MM.1S (cell line): Measurements from ENCODE around the gene APBB2.

Experiments
- DNase-seq: peaks from one replicate; pipeline ENCODE4 v3.0.0-alpha.2; 2015
- H2AFZ ChIP-seq: fragments of 300-600 bp; sonication (generic); 2 replicates; pipeline ENCODE4 v1.6.0; 2016; ENCODE audit warnings: antibody characterized with exemption, low read length
- H3F3A ChIP-seq: fragments of 300-600 bp; sonication (generic); 2 replicates; pipeline ENCODE4 v1.6.1; 2016; ENCODE audit warnings: mild to moderate bottlenecking, antibody characterized with exemption, low read length, moderate library complexity, mixed read lengths; ENCODE audit not compliant: insufficient read depth
- H3K27ac ChIP-seq: fragments of 300-600 bp; sonication (generic); 2 replicates; pipeline ENCODE4 v1.5.1; 2016; ENCODE audit warnings: mild to moderate bottlenecking, low read length
- H3K27me3 ChIP-seq: fragments of 300-600 bp; sonication (generic); replicated peaks from 2 replicates; pipeline ENCODE4 v1.6.0; 2016; ENCODE audit warnings: low read length; ENCODE audit not compliant: insufficient read depth
- H3K36me3 ChIP-seq: fragments of 300-600 bp; sonication (generic); replicated peaks from 2 replicates; pipeline ENCODE4 v1.6.1; 2016; ENCODE audit warnings: mild to moderate bottlenecking, low read length, mixed read lengths; ENCODE audit not compliant: insufficient read depth
- H3K4me1 ChIP-seq: fragments of 300-600 bp; sonication (generic); 2 replicates; pipeline ENCODE4 v1.6.1; 2016; ENCODE audit warnings: low read length, mixed read lengths
- H3K4me2 ChIP-seq: fragments of 300-600 bp; sonication (generic); 2 replicates; pipeline ENCODE4 v1.6.0; 2016; ENCODE audit warnings: low read depth, low read length
- H3K4me3 ChIP-seq: fragments of 300-600 bp; sonication (generic); 2 replicates; pipeline ENCODE4 v1.5.1; 2016; ENCODE audit warnings: low read length, mixed read lengths
- H3K79me2 ChIP-seq: fragments of 300-600 bp; sonication (generic); 2 replicates; pipeline ENCODE4 v1.6.1; 2016; ENCODE audit warnings: mixed run types, low read length, mixed read lengths
- H3K9ac ChIP-seq: fragments of 300-600 bp; sonication (generic); 2 replicates; pipeline ENCODE4 v1.6.1; 2016; ENCODE audit warnings: low read length, mixed read lengths
- H3K9me2 ChIP-seq: fragments of 300-600 bp; sonication (generic); replicated peaks from 2 replicates; pipeline ENCODE4 v1.6.1; 2016; ENCODE audit warnings: mild to moderate bottlenecking, low read length, mixed read lengths; ENCODE audit not compliant: insufficient read depth
- H3K9me3 ChIP-seq: fragments of 300-600 bp; sonication (generic); replicated peaks from 2 replicates; pipeline ENCODE4 v1.6.1; 2016; ENCODE audit warnings: mild to moderate bottlenecking, low read length, mixed read lengths; ENCODE audit not compliant: insufficient read depth
- H4K20me1 ChIP-seq: fragments of 300-600 bp; sonication (generic); 2 replicates; pipeline ENCODE4 v1.6.1; 2016; ENCODE audit warnings: mild to moderate bottlenecking, low read length, moderate library complexity, mixed read lengths; ENCODE audit not compliant: insufficient read depth
- EZH2 ChIP-seq: fragments of 300-600 bp; sonication (generic); optimal IDR thresholded peaks from 2 replicates; pipeline ENCODE3; 2017; ENCODE audit warnings: low read depth, mild to moderate bottlenecking, antibody characterized with exemption, low read length, mixed read lengths
- EZH2phosphoT487 ChIP-seq: fragments of 300-600 bp; sonication (generic); IDR thresholded peaks from 2 replicates; pipeline ENCODE4 v1.6.1; 2018; ENCODE audit warnings: antibody characterized with exemption, low read length
- TF ChIP-seq, protein P1 (sequence below): fragments of 300-600 bp; sonication (generic); IDR thresholded peaks from 2 replicates; pipeline ENCODE4 v1.5.1; 2016; ENCODE audit warnings: antibody characterized with exemption, low read length, mixed read lengths

APBB2 gene

GRCh38 chr4:41058426-41058825 lies 155.9 kb downstream of the APBB2 start:
- H3K79me2 ChIP-seq, result no peaks in the 10 kb centered on the region
- H2AFZ ChIP-seq, result no peak overlapping the region
- no peaks in the 10 kb centered on the region for H3K36me3 ChIP-seq
- H3K9me2 ChIP-seq, result no peaks in the 10 kb centered on the region
- TF ChIP-seq, protein P1, sequence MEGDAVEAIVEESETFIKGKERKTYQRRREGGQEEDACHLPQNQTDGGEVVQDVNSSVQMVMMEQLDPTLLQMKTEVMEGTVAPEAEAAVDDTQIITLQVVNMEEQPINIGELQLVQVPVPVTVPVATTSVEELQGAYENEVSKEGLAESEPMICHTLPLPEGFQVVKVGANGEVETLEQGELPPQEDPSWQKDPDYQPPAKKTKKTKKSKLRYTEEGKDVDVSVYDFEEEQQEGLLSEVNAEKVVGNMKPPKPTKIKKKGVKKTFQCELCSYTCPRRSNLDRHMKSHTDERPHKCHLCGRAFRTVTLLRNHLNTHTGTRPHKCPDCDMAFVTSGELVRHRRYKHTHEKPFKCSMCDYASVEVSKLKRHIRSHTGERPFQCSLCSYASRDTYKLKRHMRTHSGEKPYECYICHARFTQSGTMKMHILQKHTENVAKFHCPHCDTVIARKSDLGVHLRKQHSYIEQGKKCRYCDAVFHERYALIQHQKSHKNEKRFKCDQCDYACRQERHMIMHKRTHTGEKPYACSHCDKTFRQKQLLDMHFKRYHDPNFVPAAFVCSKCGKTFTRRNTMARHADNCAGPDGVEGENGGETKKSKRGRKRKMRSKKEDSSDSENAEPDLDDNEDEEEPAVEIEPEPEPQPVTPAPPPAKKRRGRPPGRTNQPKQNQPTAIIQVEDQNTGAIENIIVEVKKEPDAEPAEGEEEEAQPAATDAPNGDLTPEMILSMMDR, result no peak
- TF ChIP-seq EZH2phosphoT487, result no peak
- TF ChIP-seq EZH2, result no peak
- H3K27ac ChIP-seq, result no peak overlapping the region
- no peaks in the 10 kb centered on the region for H4K20me1 ChIP-seq
- H3K9ac ChIP-seq, result no peak overlapping the region
- no peak overlapping the region for H3K4me3 ChIP-seq
- no peaks in the 10 kb centered on the region for H3K4me1 ChIP-seq
- H3F3A ChIP-seq, result no peaks in the 10 kb centered on the region
- H3K27me3 ChIP-seq, result no peaks in the 10 kb centered on the region
- H3K9me3 ChIP-seq, result no peaks in the 10 kb centered on the region
- no peak overlapping the region for H3K4me2 ChIP-seq
- DNase-seq, result no peak

DNA sequence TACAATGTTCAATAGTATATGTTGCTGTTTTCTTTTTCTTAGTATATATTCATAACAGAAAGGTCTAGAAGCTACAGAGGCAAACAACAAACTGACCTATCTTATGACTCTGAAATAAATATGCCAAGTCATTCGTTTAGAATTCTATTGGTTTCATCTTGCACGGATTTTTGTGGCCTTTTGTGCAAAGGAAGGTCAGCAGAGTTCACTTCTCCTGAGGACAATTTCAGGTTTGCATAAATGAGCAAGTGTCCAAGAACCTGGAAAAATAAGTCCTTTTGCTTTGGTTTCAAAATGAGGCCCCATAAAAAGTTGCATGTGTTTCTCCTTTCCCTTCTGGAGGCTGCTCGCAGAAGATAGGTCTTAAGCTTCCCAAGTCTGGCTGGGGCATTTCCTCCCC lies 156.9 kb downstream of the APBB2 start:
- no peaks in the 10 kb centered on the region for H3K36me3 ChIP-seq
- H3K27me3 ChIP-seq, result no peaks in the 10 kb centered on the region
- DNase-seq, result no peak
- no peak for TF ChIP-seq EZH2phosphoT487
- no peak for TF ChIP-seq EZH2
- TF ChIP-seq, protein P1, result no peak
- no peaks in the 10 kb centered on the region for H4K20me1 ChIP-seq
- no peaks in the 10 kb centered on the region for H3K79me2 ChIP-seq
- H3K9ac ChIP-seq, result no peak overlapping the region
- no peaks in the 10 kb centered on the region for H3F3A ChIP-seq
- H3K9me2 ChIP-seq, result no peaks in the 10 kb centered on the region
- H3K4me1 ChIP-seq, result no peaks in the 10 kb centered on the region
- no peaks in the 10 kb centered on the region for H3K9me3 ChIP-seq
- no peak overlapping the region for H3K27ac ChIP-seq
- H2AFZ ChIP-seq, result no peak overlapping the region
- H3K4me3 ChIP-seq, result no peak overlapping the region
- no peak overlapping the region for H3K4me2 ChIP-seq

- Histone ChIP-seq H4K20me1 (no peaks in the 10 kb centered on the region), H3F3A (no peaks in the 10 kb centered on the region), H3K4me2 (no peak overlapping the region), H3K36me3 (no peaks in the 10 kb centered on the region), H3K9ac (no peak overlapping the region), H3K27me3 (no peaks in the 10 kb centered on the region), H3K9me3 (no peaks in the 10 kb centered on the region), H2AFZ (no peak overlapping the region), H3K4me3 (no peak overlapping the region), H3K79me2 (no peaks in the 10 kb centered on the region), H3K9me2 (no peaks in the 10 kb centered on the region), H3K27ac (no peak overlapping the region), H3K4me1 (no peaks in the 10 kb centered on the region)
- TF ChIP-seq EZH2phosphoT487 (no peak), EZH2 (no peak)
- TF ChIP-seq, protein P1, result no peak
- DNase-seq, result no peak
Observed at GRCh38 chr4:41052287-41052686, 162.1 kb downstream of the APBB2 start.
